Stimulated activated CD8-positive, alpha-beta memory T cell treated with anti-CD3 and anti-CD28 coated beads, Interleukin-7, amount 100 ng/mL, for 24 hours (primary cell): ENCODE data around the gene NUP62CL.

Experiments used
- DNase-seq: peaks from one replicate; pipeline ENCODE4 v3.0.0-alpha.2; 2020; ENCODE audit warnings: low read depth

The NUP62CL gene

DNA sequence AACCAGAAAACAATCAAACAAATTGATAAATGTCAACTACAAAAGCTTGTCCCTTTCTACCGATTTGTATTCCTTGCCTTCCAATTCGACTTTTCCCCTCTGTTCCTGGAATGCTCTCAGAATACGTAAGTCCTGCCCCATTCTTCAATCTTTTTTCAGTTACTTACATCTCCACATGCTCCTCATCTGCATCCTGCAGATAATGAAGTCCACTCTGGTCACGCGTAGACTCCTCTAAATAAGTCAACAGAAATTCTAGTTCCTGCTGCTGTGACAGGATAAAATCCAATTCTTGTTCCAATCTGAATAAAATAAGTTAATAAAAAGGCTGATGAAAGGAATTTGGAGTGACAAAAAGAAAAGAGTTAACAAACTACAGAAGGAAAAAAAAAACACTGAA lies 53.2 kb downstream of the NUP62CL start:
- DNase-seq, result no peak

DNA sequence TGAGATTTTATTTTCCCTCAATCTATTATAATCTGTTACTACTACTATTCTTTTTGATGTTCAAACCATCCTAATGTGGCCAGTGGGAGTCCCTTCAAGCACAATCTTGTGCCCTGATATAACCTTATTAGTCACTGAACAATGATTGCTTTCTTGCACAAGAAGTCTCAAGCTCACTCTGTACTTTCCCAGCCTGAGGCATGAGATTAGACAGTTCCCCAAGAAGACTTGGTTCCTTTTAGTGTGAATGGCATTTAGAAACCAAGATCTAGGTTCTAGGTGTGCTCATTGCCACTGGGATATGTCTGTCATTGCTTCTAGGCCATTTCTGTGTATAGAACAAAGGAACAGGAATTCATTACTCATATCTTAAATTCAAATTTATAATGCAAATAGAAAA lies 59.6 kb downstream of the NUP62CL start:
- no peak for DNase-seq

DNA sequence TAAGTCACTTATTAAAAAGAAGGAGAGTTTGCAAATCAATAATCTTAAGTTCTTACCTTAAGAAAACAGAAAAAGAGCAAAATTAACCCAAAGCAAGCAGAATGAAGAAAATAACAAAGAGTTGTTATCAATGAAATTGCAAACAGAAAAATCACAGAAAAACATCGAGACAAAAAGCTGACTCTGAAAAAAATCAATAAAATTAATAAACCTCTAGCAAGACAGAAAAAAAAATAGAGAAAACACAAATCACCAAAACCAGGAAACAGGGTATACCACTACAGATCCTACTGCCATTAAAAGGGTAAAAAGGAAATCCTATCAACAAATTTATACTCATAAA lies 70.3 kb downstream of the NUP62CL start:
- DNase-seq, result no peak

DNA sequence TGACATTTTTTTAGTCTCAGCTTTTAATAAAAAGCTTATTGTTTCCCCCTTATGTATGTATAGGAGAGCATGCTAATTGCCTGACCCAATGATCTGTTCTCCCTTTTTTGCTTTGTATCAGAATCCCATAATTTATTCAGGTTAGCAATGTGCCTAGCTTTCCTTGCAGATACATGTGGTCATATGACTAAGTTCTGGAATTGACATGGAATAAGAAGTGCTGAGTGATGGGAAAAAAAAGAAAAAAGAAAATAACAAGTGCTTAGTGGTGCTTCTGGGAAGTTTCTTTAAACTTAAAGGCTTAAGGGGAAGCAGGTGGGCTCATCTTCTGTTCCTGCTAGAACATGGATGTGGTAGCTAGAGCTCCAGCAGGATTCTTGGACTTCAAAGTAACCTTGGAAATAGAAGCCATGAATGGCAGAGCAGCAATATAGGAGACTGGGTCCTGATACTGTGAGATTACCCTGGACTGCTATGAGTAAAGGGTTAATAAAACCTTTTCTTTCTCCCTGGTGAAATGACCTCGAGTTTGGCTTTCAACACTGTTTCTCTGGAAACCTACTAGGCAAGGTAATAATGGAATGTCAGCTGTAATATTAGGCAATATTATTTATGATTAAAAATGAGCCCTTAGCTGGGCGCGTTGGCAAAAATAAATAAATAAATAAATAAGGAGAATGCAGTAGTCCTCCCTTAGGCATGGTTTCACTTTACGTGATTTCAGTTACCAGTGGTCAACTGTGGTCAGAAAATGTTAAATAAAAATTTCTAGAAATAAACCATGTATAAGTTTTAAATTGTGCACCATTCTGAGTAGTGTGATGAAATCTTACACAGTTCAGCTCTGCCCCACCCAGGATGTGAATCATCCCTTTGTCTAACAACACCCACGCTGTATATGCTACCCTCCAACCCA lies 70.9 kb downstream of the NUP62CL start:
- no peak for DNase-seq

DNA sequence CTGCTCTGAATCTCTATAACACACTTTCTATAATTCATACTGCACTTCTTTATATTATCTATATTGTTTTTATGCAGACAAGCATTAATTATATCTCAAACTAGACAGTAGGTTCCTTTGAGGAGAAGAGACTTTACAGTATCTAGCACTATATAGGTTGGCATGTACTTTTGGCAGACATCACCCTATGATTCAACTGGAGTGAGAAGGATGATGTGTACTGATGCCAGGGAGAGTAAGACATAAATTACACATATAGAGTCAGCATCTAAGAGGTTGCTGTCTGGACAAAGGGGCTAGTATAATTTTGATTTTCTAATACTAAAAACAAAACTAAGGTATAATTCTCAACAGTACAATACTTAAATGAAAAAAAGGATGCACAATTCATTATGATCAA lies 82.5 kb downstream of the NUP62CL start:
- DNase-seq, result no peak

DNA sequence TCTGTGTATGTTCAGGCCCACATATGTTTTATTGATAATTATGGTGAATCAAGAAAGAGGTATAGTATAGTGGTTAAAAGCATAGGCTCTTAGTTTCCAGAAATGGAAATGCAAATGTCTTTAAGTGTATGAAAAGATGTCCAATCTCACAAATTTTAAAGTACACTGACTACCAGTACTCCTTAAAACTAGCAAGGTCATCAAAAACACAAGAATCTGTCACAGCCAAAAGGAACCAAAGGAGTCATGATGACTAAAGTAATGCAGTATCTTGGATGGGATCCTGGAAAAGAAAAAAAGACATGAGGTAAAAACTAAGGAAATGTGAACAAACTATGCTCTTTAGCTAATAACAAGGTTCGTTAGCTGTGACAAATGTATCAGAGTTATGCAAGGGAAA lies 87.0 kb downstream of the NUP62CL start:
- DNase-seq, result no peak

DNA sequence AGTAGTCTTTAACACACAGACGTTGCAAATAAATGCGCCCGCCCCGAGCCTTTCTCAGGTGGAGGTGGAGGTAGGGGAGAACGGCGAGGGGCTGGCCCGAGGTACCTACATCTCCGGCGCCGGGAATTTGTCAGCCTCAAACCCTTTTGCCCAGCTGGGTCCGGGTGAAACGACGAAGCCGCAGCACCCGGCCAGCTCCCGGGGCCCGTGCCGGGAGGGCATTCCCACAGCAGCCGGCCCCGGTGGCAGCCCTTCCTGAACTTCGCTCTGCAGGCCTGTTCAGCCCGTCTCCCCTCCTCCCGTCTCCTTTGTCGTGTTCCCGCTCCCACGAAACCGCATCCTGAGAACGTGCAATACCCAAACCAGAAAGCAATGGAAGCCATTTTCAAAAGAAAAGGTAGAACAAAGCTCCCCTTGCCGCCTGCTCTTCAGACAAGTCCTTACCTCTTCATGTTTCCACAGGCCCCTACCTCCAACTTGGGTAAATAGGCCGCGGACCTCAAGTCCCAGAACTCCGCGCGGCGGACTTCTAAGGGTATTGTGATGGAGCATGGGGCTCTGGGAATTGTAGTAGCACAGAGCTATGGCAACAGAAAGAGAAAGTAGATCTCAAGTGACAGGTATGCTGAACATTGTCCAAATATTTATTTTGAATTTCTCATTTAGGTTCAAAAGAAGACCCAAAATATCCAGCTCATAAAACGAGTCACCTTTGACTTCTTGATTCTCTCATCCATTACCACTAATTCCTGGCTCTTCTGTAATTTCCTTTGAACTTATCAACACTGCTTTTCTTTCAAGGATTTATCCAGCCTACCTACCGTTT lies 87.7 kb downstream of the NUP62CL start, which contains the start of gene RBM41:
RBM41 (minus strand) TSS at position 501 of the 826 bp plus-strand sequence; CDS start at position 452, 49 bp downstream.
- DNase-seq, result peak; percentile 24

- no peak for DNase-seq
These were observed 88.3 kb downstream of the NUP62CL start for GRCh38 chrX:107117993-107118321.

- no peak for DNase-seq
These were observed 98.8 kb downstream of the NUP62CL start for GRCh38 chrX:107107459-107107858.

DNA sequence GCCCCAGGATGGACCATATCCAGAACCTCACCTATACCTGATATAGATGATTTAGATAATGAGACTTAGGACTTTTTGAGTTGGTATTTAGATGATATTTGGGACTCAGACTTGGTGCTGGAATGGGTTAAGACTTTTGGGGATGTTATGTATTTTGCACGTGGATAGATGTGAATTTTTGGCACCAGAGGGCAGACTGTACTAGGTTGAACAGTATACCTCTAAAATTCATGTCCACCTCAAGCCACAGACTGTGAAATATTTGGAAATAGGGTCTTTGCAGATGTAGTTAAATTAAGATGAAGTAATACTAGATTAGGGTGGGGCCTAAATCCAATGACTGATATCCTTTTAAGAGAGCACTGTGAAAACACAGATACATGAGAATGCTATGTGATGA lies 103.3 kb downstream of the NUP62CL start:
- no peak for DNase-seq

GRCh38 chrX:107076158-107076557 lies 130.1 kb downstream of the NUP62CL start:
- DNase-seq, result no peak
